ENCODE measurements around the gene ZFHX3.

Gene ZFHX3

DNA sequence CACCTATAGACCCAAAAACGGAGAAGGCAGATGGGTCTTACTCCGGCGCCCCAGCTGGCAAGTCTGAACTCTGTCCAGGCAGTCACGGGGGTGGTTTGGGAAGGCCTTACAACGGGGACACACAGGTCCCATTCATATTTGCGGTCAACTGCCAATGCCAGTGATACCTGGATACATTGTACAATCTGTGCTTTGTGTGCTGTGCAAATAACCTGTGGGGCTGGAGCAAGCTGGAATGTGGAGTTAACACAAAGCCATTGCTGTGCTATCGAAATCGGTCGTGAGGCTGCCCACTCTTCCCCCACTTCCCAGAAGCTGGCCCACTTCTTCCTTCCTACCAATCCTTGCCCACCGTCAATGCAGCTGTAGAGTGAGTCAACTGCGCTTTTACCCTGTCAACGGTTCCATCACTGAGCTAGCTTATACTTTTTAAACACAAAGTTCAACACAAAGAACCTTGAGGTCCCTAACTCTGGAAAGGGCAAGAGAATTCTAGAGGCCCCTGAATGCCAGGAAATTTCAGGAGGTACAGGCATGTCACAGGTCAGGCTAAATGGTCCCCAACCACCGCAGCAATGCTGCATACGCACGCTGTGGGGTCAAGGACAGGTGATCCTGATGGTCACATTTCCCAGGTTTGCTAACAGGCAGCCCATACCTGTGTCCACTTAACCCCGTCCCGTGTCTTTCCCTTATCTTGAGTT is 122.8 kb downstream of the ZFHX3 start:
- Histone ChIP-seq H3K4me3 (ENCODE audit: low read length) (no peak overlapping the region), H3K9ac (ENCODE audit: low read length) (no peak overlapping the region), H3K79me2 (ENCODE audit: low read length) (no peaks in the 10 kb centered on the region), H3K27ac (ENCODE audit: low read length) (no peak overlapping the region), H3K4me2 (ENCODE audit: low read length) (no peak overlapping the region), H2AFZ (ENCODE audit: low read depth, low read length) (no peak overlapping the region), H3K9me3 (ENCODE audit: insufficient read depth, low read length) (no peaks in the 10 kb centered on the region), H3K36me3 (replicated peaks; ENCODE audit: low read depth, low read length) (no peaks in the 10 kb centered on the region), H4K20me1 (ENCODE audit: insufficient read depth, low read length) (no peaks in the 10 kb centered on the region), H3K4me1 (ENCODE audit: low read length) (peaks cover 8% of the 10 kb centered on the region), H3K27me3 (ENCODE audit: low read depth, low read length) (no peaks in the 10 kb centered on the region)
- TF ChIP-seq, protein P1, sequence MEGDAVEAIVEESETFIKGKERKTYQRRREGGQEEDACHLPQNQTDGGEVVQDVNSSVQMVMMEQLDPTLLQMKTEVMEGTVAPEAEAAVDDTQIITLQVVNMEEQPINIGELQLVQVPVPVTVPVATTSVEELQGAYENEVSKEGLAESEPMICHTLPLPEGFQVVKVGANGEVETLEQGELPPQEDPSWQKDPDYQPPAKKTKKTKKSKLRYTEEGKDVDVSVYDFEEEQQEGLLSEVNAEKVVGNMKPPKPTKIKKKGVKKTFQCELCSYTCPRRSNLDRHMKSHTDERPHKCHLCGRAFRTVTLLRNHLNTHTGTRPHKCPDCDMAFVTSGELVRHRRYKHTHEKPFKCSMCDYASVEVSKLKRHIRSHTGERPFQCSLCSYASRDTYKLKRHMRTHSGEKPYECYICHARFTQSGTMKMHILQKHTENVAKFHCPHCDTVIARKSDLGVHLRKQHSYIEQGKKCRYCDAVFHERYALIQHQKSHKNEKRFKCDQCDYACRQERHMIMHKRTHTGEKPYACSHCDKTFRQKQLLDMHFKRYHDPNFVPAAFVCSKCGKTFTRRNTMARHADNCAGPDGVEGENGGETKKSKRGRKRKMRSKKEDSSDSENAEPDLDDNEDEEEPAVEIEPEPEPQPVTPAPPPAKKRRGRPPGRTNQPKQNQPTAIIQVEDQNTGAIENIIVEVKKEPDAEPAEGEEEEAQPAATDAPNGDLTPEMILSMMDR (IDR thresholded peaks at IDR 0.05; ENCODE audit: low read depth, low read length), result no peak
- TF ChIP-seq EZH2phosphoT487 (IDR thresholded peaks at IDR 0.05; ENCODE audit: low read depth), result no peak

DNA sequence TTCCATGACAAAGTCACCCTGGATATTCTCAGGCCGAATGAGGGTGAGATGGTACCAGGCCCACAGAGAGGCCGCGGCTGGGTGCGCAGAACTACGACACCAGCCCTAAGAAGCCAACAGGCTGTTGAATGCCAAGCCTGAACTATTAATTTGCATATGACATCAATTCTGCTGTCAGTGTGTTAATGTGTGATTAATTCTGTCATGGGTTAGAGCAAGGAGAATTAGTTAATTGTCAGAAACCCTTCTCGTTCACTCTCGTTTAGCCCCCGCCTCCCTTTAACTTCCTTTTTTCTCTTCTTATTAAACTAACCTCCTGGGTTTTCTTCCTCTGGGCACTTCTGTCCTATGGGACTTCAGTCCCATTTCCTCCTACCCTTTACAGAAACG is 123.4 kb downstream of the ZFHX3 start:
- Histone ChIP-seq H3K9me3 (ENCODE audit: insufficient read depth, low read length) (no peaks in the 10 kb centered on the region), H3K27ac (ENCODE audit: low read length) (no peak overlapping the region), H2AFZ (ENCODE audit: low read depth, low read length) (no peak overlapping the region), H3K9ac (ENCODE audit: low read length) (no peak overlapping the region), H3K4me1 (ENCODE audit: low read length) (peaks cover 8% of the 10 kb centered on the region), H3K36me3 (replicated peaks; ENCODE audit: low read depth, low read length) (no peaks in the 10 kb centered on the region), H3K79me2 (ENCODE audit: low read length) (no peaks in the 10 kb centered on the region), H3K27me3 (ENCODE audit: low read depth, low read length) (no peaks in the 10 kb centered on the region), H3K4me3 (ENCODE audit: low read length) (no peak overlapping the region), H3K4me2 (ENCODE audit: low read length) (no peak overlapping the region), H4K20me1 (ENCODE audit: insufficient read depth, low read length) (no peaks in the 10 kb centered on the region)
- TF ChIP-seq EZH2phosphoT487 (IDR thresholded peaks at IDR 0.05; ENCODE audit: low read depth), result no peak
- TF ChIP-seq, protein P1 (IDR thresholded peaks at IDR 0.05; ENCODE audit: low read depth, low read length), result no peak

DNA sequence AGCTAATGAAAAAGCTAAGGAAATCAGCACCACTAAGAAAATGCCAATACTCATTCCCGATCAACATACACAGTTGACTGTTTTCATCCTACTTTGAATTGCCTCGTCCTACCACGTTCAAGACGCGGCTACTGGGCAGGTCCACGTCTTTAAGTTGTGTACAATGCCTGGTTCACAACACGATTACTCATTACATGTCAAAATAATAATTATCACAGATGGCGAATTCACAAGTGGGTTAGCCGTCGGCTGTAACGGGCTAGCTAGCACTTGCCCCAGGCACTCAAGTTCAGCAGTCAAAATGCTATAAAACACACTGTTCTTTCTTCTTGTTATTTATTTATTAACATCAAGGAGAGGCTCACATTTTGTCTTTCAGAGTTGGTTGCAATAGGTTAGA is 124.2 kb downstream of the ZFHX3 start:
- no peaks in the 10 kb centered on the region for H3K27me3 ChIP-seq (ENCODE audit: low read depth, low read length)
- peaks cover 8% of the 10 kb centered on the region for H3K4me1 ChIP-seq (ENCODE audit: low read length)
- no peak overlapping the region for H3K4me2 ChIP-seq (ENCODE audit: low read length)
- no peaks in the 10 kb centered on the region for H3K9me3 ChIP-seq (ENCODE audit: insufficient read depth, low read length)
- no peak overlapping the region for H3K4me3 ChIP-seq (ENCODE audit: low read length)
- H3K36me3 ChIP-seq (replicated peaks; ENCODE audit: low read depth, low read length), result no peaks in the 10 kb centered on the region
- no peak overlapping the region for H3K27ac ChIP-seq (ENCODE audit: low read length)
- no peaks in the 10 kb centered on the region for H4K20me1 ChIP-seq (ENCODE audit: insufficient read depth, low read length)
- H2AFZ ChIP-seq (ENCODE audit: low read depth, low read length), result no peak overlapping the region
- no peak overlapping the region for H3K9ac ChIP-seq (ENCODE audit: low read length)
- H3K79me2 ChIP-seq (ENCODE audit: low read length), result no peaks in the 10 kb centered on the region
- TF ChIP-seq, protein P1 (IDR thresholded peaks at IDR 0.05; ENCODE audit: low read depth, low read length), result no peak
- no peak for TF ChIP-seq EZH2phosphoT487 (IDR thresholded peaks at IDR 0.05; ENCODE audit: low read depth)

DNA sequence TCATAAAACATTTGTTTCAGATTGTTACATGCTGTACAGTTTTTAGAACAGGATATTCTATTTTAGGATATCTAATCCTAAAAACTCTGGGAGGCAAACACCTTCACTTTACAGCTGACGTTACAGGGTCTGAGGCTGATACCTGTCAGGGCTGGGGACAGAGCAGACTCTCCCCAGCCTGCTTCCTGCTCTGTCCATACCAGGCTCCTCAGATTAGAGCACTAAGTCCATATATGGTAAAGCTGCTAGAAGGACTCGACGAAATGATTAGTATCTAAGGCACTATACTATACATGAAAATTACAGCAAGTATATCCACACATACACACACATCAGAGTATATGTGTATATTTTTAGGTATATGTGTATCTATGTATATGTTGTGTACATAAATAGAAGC is 125.2 kb downstream of the ZFHX3 start:
- no peaks in the 10 kb centered on the region for H3K27me3 ChIP-seq (ENCODE audit: low read depth, low read length)
- peaks cover 8% of the 10 kb centered on the region for H3K4me1 ChIP-seq (ENCODE audit: low read length)
- no peaks in the 10 kb centered on the region for H3K79me2 ChIP-seq (ENCODE audit: low read length)
- TF ChIP-seq EZH2phosphoT487 (IDR thresholded peaks at IDR 0.05; ENCODE audit: low read depth), result no peak
- TF ChIP-seq, protein P1 (IDR thresholded peaks at IDR 0.05; ENCODE audit: low read depth, low read length), result no peak
- H3K4me3 ChIP-seq (ENCODE audit: low read length), result no peak overlapping the region
- no peak overlapping the region for H3K9ac ChIP-seq (ENCODE audit: low read length)
- H4K20me1 ChIP-seq (ENCODE audit: insufficient read depth, low read length), result no peaks in the 10 kb centered on the region
- no peak overlapping the region for H3K27ac ChIP-seq (ENCODE audit: low read length)
- H2AFZ ChIP-seq (ENCODE audit: low read depth, low read length), result no peak overlapping the region
- H3K36me3 ChIP-seq (replicated peaks; ENCODE audit: low read depth, low read length), result no peaks in the 10 kb centered on the region
- no peaks in the 10 kb centered on the region for H3K9me3 ChIP-seq (ENCODE audit: insufficient read depth, low read length)
- H3K4me2 ChIP-seq (ENCODE audit: low read length), result no peak overlapping the region
